Measurements from ENCODE around the gene ABCF1. TPM values are rescaled to one million over a fixed set of nuclear protein-coding genes. Genes with fewer than 3 reads are reported as not detected.

Gene ABCF1
- total RNA-seq, 1 experiment from 2014 or later = 73.7 TPM

GRCh38 chr6:30615958-30616810 lies 44.9 kb downstream of the ABCF1 start:
- ChIA-PET POLR2A (ENCODE audit: unreplicated experiment) (interaction anchor here (0.6 kb wide), 2 partner anchors 111 to 158 kb away, joined by 5 to 7 read pairs; no protein-coding TSS in a partner anchor), CTCF (interaction anchor here (3.6 kb wide), 1 partner anchor 75 kb away, joined by 8 read pairs; no protein-coding TSS in a partner anchor)
- Histone ChIP-seq H3K9me2 (ENCODE audit: insufficient read depth) (no peaks in the 10 kb centered on the region), H4K20me1 (ENCODE audit: insufficient read depth) (peaks cover 24% of the 10 kb centered on the region; the same call in 1 of the 2 replicates), H2AFZ (no peak overlapping the region), H3F3A (ENCODE audit: insufficient read depth, low read depth) (peaks cover 75% of the 10 kb centered on the region), H3K27me3 (ENCODE audit: insufficient read depth, low read depth) (no peaks in the 10 kb centered on the region), H3K4me1 (replicated peaks; ENCODE audit: insufficient read depth) (peaks cover 35% of the 10 kb centered on the region), H3K4me2 (peak overlapping the region; percentile 98), H3K9me3 (ENCODE audit: insufficient read depth, low read depth) (no peaks in the 10 kb centered on the region), H3K27ac (peak overlapping the region; percentile 86), H3K36me3 (ENCODE audit: low read depth) (peaks cover 27% of the 10 kb centered on the region), H3K4me3 (peak overlapping the region; percentile 87), H3K79me2 (ENCODE audit: low read depth) (peaks cover 49% of the 10 kb centered on the region)
- no TSS peak for BruUV-seq (replicated peaks)
- TF ChIP-seq CTCF (conservative IDR thresholded peaks at IDR 0.05) = no peak
- TF ChIP-seq EZH2 (IDR thresholded peaks at IDR 0.05; ENCODE audit: low read depth) = no peak
- intact Hi-C loops (cut with micrococcal nuclease; ENCODE audit: unreplicated experiment) = loop anchor here (1.0 to 2.0 kb wide), 3 partner anchors 25 to 71 kb away; partner anchors contain the start of genes ABCF1 and PPP1R18
- no peak for DNase-seq

- Histone ChIP-seq H3K36me3 (ENCODE audit: low read depth) (peaks cover 27% of the 10 kb centered on the region), H3K79me2 (ENCODE audit: low read depth) (peaks cover 49% of the 10 kb centered on the region), H3K9me2 (ENCODE audit: insufficient read depth) (no peaks in the 10 kb centered on the region), H3K9me3 (ENCODE audit: insufficient read depth, low read depth) (no peaks in the 10 kb centered on the region), H3K27me3 (ENCODE audit: insufficient read depth, low read depth) (no peaks in the 10 kb centered on the region), H2AFZ (peak within 1 kb of the TSS; percentile 85), H3F3A (ENCODE audit: insufficient read depth, low read depth) (peaks cover 77% of the 10 kb centered on the region), H3K4me1 (replicated peaks; ENCODE audit: insufficient read depth) (peaks cover 35% of the 10 kb centered on the region), H4K20me1 (ENCODE audit: insufficient read depth) (peaks cover 16% of the 10 kb centered on the region; the same call in 1 of the 2 replicates), H3K4me2 (peak within 1 kb of the TSS; percentile 98), H3K4me3 (peak within 1 kb of the TSS; percentile 87), H3K27ac (peak within 1 kb of the TSS; percentile 86)
- TF ChIP-seq EZH2 (IDR thresholded peaks at IDR 0.05; ENCODE audit: low read depth) = no peak
- no peak for TF ChIP-seq CTCF (conservative IDR thresholded peaks at IDR 0.05)
- DNase-seq = peak; percentile 98 to 99
- BruUV-seq (replicated peaks) = TSS peak; percentile 62
- ChIA-PET POLR2A (ENCODE audit: unreplicated experiment) (interaction anchor here (0.6 to 0.7 kb wide), 2 partner anchors 58 to 237 kb away, joined by 4 to 7 read pairs; no protein-coding TSS in a partner anchor), CTCF (interaction anchor here (0.5 to 1.2 kb wide), 4 partner anchors 26 to 114 kb away, joined by 3 to 6 read pairs (median 4); no protein-coding TSS in a partner anchor)
- intact Hi-C loops (cut with micrococcal nuclease; ENCODE audit: unreplicated experiment) = loop anchor here (1.0 to 2.0 kb wide), 5 partner anchors 46 to 266 kb away; partner anchors contain the start of genes ABCF1, GNL1, MDC1 and PPP1R18
Measured at GRCh38 chr6:30616811-30617564, 45.7 kb downstream of the ABCF1 start, which contains the start of gene PPP1R10. Gene PPP1R10, minus strand, starts transcription at chr6:30617243. Its CDS starts 7,299 bp downstream, at chr6:30609944.

Data from PC-9 (cell line).